CD4-positive, alpha-beta T cell treated with Interleukin-17A for 4 hours (primary cell): ENCODE results near the gene TBC1D10A.

Experiments used
- DNase-seq: peaks from one replicate; pipeline ENCODE4 v3.0.0-alpha.2; 2020; ENCODE audit warnings: mixed read lengths

The TBC1D10A gene

GRCh38 chr22:30265131-30265720 is 61.5 kb downstream of the TBC1D10A start:
- no peak for DNase-seq

DNA sequence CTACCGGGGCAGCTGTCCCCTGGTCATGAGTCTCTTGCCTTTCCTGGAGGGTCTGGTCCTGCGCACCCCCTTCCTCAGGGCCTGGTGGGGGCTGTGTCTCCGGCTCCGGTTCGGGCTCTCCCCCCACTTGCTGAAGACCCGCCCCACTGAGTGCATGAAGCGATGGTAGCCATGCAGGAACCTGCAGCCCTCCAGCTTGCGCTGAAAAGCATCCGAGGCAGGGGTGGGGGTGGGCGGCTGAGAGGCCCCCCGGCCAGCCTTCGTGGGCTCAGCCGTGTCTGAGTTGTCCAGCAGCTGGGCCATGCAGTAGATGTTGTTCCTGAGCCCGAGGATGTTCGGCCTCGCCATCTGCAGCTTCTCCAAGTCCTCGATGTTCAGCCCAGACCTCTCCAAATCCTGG is 62.9 kb downstream of the TBC1D10A start:
- DNase-seq, result no peak

- DNase-seq, result peak; percentile 87
Observed at GRCh38 chr22:30262917-30263741, 63.6 kb downstream of the TBC1D10A start.

GRCh38 chr22:30262112-30262511 is 64.6 kb downstream of the TBC1D10A start:
- DNase-seq, result no peak

- DNase-seq, result no peak
Observed at GRCh38 chr22:30261134-30261533, 65.6 kb downstream of the TBC1D10A start.

DNA sequence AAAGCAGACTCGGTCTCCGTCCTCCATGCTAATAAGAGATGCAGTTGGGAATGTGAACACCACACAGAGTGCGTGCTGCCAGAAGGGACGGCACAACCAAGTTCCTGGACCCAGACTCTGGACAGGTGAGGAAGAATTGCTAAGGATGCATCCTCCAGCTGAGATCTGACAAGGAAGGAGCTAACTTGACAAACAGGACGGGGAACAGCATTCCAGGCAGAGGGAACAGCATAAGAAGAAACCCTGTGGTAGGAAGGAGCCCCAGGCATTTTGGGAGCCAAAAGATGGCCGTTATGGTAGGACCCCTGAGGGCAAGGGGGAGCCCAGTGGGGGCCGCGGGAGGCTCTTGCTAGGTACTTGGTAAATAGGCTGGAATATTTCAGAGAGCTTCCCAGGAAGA is 66.1 kb downstream of the TBC1D10A start:
- DNase-seq, result no peak

DNA sequence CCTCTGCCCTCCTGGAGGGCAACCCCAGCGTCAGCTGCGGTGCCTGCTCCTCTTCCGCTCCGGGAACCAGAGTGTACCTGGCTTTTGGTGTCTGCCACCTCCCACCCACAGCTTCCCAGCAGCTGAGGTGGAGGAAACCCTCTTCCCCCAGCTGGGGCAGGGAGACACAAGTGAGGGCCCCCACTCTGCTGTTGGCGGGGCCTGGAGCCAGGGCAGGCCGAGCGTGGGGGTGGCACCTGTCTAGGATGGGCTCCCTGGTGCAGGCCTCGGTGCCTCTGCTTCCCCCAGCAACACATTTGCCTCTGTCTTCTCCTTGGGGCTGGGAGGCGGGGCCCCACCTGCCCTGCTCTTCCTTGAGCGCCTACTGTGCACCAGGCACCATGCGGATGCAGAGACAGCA is 66.5 kb downstream of the TBC1D10A start:
- no peak for DNase-seq

DNA sequence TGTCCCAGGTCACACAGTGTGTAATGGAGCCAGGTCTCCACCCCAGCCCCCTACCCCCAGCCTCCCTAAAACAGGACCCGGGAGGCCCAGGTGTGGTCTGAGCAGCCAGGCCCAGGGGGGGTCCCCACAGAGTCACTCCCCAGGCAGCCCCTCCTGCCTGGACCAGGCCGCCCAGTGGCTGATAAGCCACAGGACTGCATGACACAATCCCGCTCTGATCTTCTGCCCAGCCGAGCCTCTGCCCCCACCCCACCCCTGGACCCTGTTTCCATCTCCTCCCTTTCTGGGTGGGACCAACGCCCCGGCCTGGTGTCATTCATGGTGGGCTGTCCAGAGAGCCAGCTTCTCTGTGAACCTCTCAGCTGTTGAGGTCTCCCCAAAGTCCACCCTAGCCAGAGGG is 72.4 kb downstream of the TBC1D10A start:
- no peak for DNase-seq

DNA sequence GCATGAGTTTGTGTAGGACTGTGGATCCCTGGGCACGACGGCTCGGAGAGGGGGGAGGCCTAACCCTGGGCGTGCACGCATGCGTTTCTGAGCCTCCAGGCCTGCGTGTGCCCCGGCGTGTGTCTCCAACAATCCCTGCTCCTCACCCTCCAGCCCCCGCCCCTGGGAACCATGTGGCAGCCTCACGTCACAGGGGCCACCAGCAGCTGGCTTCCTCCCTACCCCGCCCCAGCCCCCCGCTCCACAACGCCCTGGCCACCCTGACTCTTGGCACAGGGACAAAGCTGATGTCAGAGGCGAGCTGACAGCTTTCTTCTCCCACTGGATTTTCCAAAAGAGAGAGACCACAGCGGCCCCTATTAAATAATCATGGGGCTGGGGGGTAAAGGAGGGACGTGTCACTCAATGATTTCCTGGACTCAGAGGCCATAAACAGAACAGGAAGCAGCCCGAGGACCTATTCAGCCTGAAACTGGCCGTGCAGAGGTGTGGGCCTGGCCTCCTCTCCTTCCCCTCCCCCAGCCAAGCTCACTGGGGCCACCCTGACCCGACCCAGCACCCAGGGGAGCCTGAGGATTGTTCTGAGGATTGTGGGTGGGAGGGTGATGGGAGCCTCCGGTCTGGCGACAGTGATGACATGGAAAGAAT is 73.4 kb downstream of the TBC1D10A start:
- DNase-seq, result no peak

DNA sequence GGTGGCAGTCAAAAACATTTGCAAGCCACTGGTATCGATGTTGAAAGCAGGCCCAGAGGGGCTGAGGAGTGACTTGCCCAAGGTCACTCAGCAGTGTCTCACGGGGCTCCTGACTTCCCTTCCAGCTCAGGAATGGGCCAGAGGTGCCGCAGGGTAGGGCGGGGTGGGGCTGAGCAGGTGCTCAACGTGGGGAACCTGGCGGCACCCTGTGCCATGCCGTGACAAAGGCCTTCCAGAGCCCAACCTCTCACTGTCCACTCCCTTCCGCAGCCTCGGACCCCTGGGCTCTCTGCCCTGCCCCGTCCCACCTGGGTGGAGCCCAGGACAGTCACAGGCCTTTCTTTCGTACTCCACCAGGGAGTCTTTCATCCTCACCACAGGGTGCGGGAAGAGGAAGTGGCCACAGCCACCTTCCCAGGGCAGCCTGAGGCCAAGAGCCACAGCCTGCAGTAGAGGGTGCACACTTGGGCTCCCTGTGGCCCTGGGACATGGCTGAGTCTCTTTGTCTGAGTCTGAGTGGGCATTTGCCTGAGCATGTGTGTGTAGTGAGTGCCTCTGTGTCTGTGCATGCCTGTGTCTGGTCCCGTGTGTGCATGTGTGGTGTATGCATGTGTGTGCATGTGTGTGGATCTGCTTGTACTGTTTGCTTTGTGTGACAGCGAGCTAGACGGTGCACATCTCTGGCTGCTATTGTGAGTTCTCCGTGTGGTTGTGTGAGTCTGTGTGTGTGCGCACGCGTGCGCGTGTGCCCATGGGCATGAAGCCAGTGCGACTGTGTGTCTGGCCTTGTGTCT is 74.1 kb downstream of the TBC1D10A start:
- DNase-seq, result no peak

GRCh38 chr22:30251711-30252110 is 75.0 kb downstream of the TBC1D10A start:
- no peak for DNase-seq

- no peak for DNase-seq
Observed at GRCh38 chr22:30250661-30251267, 76.0 kb downstream of the TBC1D10A start.

DNA sequence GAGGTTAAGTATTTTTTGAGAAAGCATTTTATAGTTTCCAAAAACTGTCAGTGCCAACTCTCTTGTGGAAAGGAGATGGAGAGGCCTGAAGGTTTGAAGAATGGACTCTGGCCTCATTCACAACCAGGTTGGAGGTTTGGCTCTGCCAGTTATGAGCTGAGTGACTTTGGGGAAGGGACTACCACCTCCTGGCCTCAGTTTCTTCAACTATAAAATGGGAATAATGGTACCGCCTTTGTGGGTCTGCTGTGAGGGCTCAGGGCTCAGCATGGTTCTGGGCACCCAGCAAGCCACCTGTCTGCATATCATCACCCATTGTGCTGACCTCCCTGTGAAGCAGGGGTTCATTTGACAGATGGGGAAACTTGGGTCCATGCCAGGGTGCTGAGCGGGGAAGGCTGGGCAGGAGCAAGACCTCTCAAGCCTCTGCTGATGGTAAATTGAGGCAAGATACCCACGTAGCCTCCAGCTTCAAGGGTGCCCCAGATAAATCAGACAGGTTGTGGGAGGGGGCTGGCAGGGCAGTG is 76.6 kb downstream of the TBC1D10A start:
- no peak for DNase-seq

DNA sequence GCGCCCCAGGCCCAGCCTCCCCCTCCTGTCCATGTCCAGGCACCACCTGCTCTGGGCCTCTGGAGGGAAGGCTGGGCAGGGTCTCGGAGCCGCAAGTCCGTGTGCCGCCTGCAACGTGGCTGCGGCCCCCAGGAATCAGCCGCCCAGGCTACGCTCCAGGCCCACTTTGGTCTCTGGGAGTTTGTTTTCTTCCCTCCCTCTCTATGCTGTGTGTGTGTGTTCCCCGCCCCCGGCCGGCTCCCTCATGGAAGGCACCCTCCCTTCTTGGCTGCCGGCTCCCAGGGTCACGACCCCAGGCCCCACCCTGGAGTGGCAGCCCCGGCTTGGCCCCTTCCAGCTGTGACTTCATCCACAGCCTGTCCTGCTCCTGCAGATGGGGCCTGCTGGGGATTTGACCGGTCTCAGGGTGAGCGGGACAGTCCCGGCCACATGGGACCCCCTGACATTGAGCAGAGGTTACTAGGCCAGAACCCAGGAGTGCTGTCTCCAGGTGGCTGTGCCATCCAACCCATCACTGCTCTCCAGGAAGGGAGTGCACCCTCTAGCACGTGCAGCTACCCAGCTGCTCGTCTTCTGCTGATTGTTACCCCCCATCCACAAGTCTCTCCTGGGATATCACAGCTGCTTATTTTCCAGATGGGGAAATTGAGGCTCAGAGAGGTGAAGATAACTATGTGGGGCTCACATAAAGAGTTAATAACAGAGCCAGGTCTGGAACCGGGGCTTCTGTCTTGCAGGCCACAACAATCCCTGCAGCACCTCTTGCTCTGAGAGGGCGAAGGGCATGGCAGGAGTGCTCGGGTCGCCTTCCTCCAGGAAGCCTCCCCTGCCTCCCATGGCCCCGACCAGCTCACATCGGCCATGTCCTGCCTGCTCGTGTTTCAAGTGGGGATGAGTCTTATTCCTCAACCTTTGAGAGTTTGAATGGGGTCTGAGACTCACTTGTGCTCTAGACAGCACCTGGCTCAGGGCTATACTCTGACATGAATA is 77.4 kb downstream of the TBC1D10A start:
- DNase-seq, result no peak

- DNase-seq, result no peak
Observed at GRCh38 chr22:30248484-30248883, 78.3 kb downstream of the TBC1D10A start.

DNA sequence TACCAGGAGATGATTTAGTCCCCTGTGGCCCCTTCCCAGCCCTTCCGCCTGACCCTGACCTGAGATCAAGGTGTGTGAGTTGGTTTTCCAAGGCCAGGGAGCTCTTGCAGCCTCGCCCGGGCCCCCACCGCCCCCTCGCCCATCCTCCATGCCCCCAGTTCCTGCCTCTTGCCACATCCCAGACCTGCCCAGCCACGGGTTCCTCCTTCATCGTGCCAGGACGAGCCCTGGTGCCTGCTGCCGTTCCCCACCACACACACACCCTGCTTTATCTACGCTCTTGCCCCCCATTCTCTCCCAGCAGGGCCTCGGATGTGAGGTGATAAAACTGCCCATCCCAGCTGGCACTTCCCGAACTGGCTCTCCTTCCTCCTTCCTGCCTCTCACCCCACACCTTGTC is 78.8 kb downstream of the TBC1D10A start:
- DNase-seq, result no peak

DNA sequence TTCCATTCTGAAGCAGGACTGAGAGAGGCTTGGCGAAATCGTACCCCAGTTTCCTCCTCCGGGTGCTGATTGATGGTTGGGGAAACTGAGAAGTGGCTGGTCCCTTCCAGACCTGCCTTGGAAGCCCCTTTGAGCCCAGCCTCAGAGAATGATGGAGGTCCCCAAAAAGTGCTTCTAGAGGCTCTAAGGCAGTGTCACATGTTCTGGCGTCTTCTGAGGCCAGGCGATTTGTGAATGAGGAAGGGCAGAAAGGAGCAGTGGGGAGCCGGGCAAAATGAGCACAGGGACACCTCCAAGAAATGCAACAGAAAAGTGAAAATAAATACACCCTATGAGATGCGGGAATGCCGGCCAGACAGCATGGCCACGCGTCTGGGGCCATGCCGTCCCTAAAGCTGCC is 79.2 kb downstream of the TBC1D10A start:
- no peak for DNase-seq

DNA sequence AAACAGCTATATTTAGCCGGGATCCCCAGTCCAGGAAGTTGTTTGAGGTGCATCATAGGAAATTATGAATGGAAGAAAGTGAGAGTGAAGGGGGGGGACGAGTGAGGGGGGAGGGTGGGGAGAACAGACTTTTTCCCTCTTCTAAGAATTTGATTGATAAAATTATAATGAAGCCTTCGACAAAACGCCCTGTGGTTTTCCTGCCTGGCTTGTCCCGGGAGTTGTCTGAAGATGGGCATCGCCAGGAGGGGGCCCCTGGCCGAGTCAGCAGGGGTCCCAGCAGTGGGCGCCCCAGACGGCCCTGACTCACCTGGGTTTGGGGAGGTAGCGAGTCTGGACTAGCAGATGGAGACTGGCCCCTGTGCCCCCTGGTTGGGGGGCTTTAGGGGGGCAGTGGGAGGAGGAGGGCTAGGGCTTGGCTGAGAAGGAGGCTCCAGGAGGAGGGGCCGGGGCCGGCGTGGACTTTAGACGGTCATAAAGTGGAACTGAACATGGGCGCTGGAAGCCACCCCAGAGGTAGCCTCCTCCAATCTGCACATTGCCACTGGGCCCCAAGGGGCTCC is 79.8 kb downstream of the TBC1D10A start:
- DNase-seq, result no peak

DNA sequence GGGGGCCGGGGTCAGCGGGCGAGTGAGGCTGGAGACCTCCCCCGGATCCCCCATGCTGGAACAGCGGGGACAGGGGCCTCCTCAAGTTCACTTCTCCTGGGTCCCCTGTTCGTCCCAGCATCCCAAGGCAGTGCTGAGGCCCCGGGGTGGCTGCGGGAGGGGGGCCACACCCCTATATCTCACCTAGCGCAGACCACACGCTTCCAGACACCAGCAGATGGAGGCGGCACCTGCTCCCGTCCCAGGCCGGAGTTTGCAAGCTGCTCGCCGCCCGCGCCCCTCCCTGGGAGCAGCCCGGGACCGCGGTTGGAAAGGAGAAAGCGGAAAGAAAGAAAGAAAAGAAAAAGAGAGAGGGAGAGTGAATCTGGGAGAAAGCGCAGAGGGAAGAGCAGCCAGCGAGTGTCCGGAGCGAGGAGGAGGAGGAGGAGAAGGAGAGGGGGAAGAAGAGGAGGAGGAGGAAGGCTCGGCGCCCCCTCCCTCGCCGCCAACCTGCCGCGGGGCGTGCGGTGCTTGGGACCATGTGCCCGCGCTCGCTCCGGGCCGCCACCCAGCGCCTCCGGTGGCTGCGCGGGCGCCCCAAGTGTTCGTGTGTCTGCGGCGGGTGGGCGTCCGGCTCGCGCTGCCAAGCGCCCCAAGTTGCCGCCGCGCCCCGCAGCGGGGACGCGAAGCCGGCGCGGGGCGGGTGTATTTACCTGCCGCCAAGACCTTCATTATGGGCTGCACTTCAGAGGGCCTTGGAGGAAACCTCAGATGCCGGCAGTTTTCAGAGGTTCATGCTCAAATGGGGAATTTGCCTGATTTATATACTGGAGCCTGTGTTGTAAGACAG is 80.5 kb downstream of the TBC1D10A start, which contains the start of gene LIF:
Gene LIF (minus strand): TSS at position 775 of the 829 bp plus-strand sequence. CDS start 64 bp downstream, at position 711.
- DNase-seq, result peak; percentile 69
